ENCODE data around the gene LHX8. TPM values are rescaled to one million over a fixed set of nuclear protein-coding genes. Genes with fewer than 3 reads are reported as not detected.
"Not testable (repeated sequence)": the region's sequence is repeated elsewhere in the genome, so short reads cannot be mapped to it uniquely, and the experiment has no call there.

LHX8 gene
- total and polyA plus RNA-seq, 2 donors (not counting 3 experiments of a cell fraction or from before 2014, with no cell fraction given), result not detected

DNA sequence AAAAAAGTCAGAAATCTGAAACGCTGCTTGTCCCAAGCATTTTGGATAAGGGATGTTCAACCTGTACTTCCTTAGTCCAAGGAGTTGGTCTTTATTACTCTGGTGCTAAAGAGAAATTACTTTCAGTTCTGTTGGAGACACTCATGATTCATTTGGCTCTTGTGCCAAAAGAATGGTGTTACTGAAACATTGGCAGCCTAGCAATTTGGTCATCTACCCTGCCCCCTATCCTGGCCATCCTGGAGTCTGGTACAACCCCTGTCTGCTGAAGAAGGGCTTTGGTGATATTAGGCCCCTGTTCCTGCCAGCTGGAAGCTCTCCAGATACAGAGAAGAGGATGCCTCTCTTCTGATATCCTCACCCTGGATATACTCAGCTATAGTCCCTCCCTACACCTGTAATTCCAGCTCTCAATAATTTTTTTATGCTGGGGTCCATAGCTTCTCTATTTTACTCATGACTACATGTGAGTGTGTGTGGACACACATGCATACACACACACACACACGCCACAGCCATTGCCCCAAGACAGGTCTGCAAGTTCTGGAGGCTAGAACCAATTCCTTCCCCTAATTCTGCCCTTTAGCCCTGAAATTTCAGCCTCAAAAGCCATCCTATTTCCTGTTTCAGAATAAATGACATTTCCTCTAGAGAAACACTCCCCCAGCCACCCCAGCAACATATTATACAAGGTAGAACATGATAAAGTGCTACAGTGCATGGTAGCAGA, 40.0 kb downstream of the LHX8 start:
- DNase-seq (ENCODE audit: low read depth, low spot score), result no peak
- no TSS peak for BruUV-seq (replicated peaks)
- Histone ChIP-seq H3K36me3 (ENCODE audit: control insufficient read depth in 2 of 2, extremely low read depth in 1 of 2, insufficient read depth in 2 of 2, low read length in 2 of 2) (no peaks in the 10 kb centered on the region), H3K9ac (replicated peaks; ENCODE audit: extremely low read depth, insufficient read depth, low read length) (no peak overlapping the region), H3K27me3 (ENCODE audit: control insufficient read depth in 2 of 2, insufficient read depth in 2 of 2, low read length in 2 of 2) (no peaks in the 10 kb centered on the region), H3K9me1 (replicated peaks; ENCODE audit: control insufficient read depth, extremely low read depth, insufficient read depth, low read length) (no peaks in the 10 kb centered on the region), H3K4me2 (ENCODE audit: insufficient read depth, low read length) (no peak overlapping the region), H3K4me1 (ENCODE audit: control insufficient read depth, extremely low read depth, insufficient read depth, low read length) (no peaks in the 10 kb centered on the region), H3K4me3 (replicated peaks in 1 of 3; ENCODE audit: insufficient read depth in 1 of 3, low read depth in 1 of 3, low read length in 3 of 3) (no peak overlapping the region), H3K9me3 (replicated peaks; ENCODE audit: control insufficient read depth, insufficient read depth, low read length) (no peaks in the 10 kb centered on the region), H3K27ac (ENCODE audit: insufficient read depth, low read depth, low read length) (no peak overlapping the region), H2AFZ (ENCODE audit: low read depth, low read length) (no peak overlapping the region), H3K79me2 (ENCODE audit: control insufficient read depth, insufficient read depth, low read length) (no peaks in the 10 kb centered on the region), H4K20me1 (replicated peaks; ENCODE audit: control insufficient read depth, extremely low read depth, insufficient read depth, low read length) (no peaks in the 10 kb centered on the region)
- dilution Hi-C loops (cut with MboI; ENCODE audit: extremely low pct_ligation_motif_present, low sequenced_read_pairs) (no loop called here), intact Hi-C loops (cut with micrococcal nuclease) (no loop called here)
- ChIA-PET POLR2A (no interaction called here), CTCF (no interaction called here)
- TF ChIP-seq MYC (IDR thresholded peaks at IDR 0.05; ENCODE audit: low read depth, low read length) (no peak), POLR2AphosphoS5 (IDR thresholded peaks at IDR 0.05; ENCODE audit: insufficient read depth, low read depth, low read length) (no peak), GATA2 (IDR thresholded peaks at IDR 0.05; ENCODE audit: insufficient read depth, insufficient read length, low read depth, low read length) (no peak), JUN (IDR thresholded peaks at IDR 0.05; ENCODE audit: borderline replicate concordance, insufficient read depth, insufficient read length, low read depth) (no peak), FOS (IDR thresholded peaks at IDR 0.05; ENCODE audit: borderline replicate concordance, insufficient read depth, low read length) (no peak), POLR2A (IDR thresholded peaks at IDR 0.05; ENCODE audit: low read depth, low read length) (no peak), EZH2 (IDR thresholded peaks at IDR 0.05; ENCODE audit: borderline replicate concordance, low read depth, low read length, severe bottlenecking) (no peak)
- TF ChIP-seq, protein P1, sequence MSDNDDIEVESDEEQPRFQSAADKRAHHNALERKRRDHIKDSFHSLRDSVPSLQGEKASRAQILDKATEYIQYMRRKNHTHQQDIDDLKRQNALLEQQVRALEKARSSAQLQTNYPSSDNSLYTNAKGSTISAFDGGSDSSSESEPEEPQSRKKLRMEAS (IDR thresholded peaks at IDR 0.05; ENCODE audit: insufficient read depth, insufficient read length), result no peak
- no peak for FAIRE-seq

DNA sequence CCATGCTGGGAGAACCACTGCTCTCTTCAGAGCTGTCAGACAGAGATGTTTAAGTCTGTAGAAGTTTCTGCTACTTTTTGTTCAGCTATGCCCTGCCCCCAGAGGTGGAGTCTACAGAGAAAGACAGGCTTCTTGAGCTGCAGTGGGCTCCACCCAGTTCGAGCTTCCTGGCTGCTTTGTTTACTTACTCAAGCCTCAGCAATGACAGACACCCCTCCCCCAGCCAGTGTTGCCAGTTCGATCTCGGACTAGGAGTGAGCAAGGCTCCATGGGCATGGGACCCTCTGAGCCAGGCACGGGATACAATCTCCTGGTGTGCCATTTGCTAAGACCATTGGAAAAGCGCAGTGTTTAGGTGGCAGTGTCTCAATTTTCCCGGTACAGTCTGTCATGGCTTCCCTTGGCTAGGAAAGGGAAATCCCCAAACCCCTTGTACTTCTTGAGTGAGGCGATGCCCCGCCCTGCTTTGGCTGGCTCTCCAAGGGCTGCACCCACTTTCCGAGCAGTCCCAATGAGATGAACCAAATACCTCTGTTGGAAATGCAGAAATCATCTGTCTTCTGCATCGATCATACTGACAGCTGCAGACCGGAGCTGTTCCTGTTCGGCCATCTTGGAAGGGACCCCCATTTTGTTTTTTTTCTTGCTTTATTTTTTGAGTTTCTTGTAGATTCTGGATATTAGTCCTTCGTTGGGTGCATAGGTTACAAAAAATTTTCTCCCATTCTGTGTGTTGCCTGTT, 47.2 kb downstream of the LHX8 start:
- POLR2A ChIA-PET; H3K4me2 ChIP-seq (ENCODE audit: insufficient read depth, low read length); H3K27ac ChIP-seq (ENCODE audit: insufficient read depth, low read depth, low read length); H3K79me2 ChIP-seq (ENCODE audit: control insufficient read depth, insufficient read depth, low read length); FAIRE-seq; H3K27me3 ChIP-seq (ENCODE audit: control insufficient read depth in 2 of 2, insufficient read depth in 2 of 2, low read length in 2 of 2); DNase-seq (ENCODE audit: low read depth, low spot score); intact Hi-C loops (cut with micrococcal nuclease); H3K9ac ChIP-seq (replicated peaks; ENCODE audit: extremely low read depth, insufficient read depth, low read length); H3K36me3 ChIP-seq (ENCODE audit: control insufficient read depth in 2 of 2, extremely low read depth in 1 of 2, insufficient read depth in 2 of 2, low read length in 2 of 2); H3K4me3 ChIP-seq (replicated peaks in 1 of 3; ENCODE audit: insufficient read depth in 1 of 3, low read depth in 1 of 3, low read length in 3 of 3); H2AFZ ChIP-seq (ENCODE audit: low read depth, low read length); H3K4me1 ChIP-seq (ENCODE audit: control insufficient read depth, extremely low read depth, insufficient read depth, low read length); BruUV-seq (replicated peaks); H3K9me1 ChIP-seq (replicated peaks; ENCODE audit: control insufficient read depth, extremely low read depth, insufficient read depth, low read length); H4K20me1 ChIP-seq (replicated peaks; ENCODE audit: control insufficient read depth, extremely low read depth, insufficient read depth, low read length); H3K9me3 ChIP-seq (replicated peaks; ENCODE audit: control insufficient read depth, insufficient read depth, low read length): not testable (repeated sequence)
- CTCF ChIA-PET, result interaction anchor here (0.6 kb wide), 1 partner anchor 559 kb away, joined by 4 read pairs; no protein-coding TSS in a partner anchor
- dilution Hi-C loops (cut with MboI; ENCODE audit: extremely low pct_ligation_motif_present, low sequenced_read_pairs), result loop anchor here (25.0 kb wide), 1 partner anchor 394 kb away; no protein-coding TSS in a partner anchor
